H1 (cell line): ENCODE data around the gene FHL2. TPM values are rescaled to one million over a fixed set of nuclear protein-coding genes. Genes with fewer than 3 reads are reported as not detected.

Experiments used
- CTCF ChIA-PET: fragments of 300-600 bp; sonication (Branson Sonifier 250); formaldehyde crosslinking; loops from one replicate; lab custom pipeline; 2021; ENCODE audit not compliant: partially characterized antibody; lab: Charles Lee
- POLR2A ChIA-PET: fragments of 300-600 bp; sonication (Branson Sonifier 250); formaldehyde crosslinking; loops from one replicate; lab custom pipeline; 2021; ENCODE audit warnings: inconsistent platforms; ENCODE audit not compliant: partially characterized antibody; lab: Charles Lee
- DNase-seq, 2 experiments: peaks; one replicate each; pipeline versions ENCODE4 v3.0.0 to v3.0.0-alpha.2; 2010 to 2022; ENCODE audit warnings: low spot score in 2 of 2, low read depth in 1 of 2, mixed read lengths in 1 of 2
- FAIRE-seq: peaks from 2 replicates; lab custom pipeline; 2011; peaks lifted over from hg19 to GRCh38; lab: Jason Lieb, UNC
- H2AFZ ChIP-seq: 2 replicates; pipeline ENCODE4 v1.8.1; 2012; ENCODE audit warnings: low read length, inconsistent platforms
- H2AK5ac ChIP-seq: 2 replicates; pipeline ENCODE4 v1.6.1; 2013; ENCODE audit warnings: low read depth, low read length
- H2BK120ac ChIP-seq: replicated peaks from 2 replicates; pipeline ENCODE3; 2013; ENCODE audit warnings: low read depth, low read length, inconsistent platforms
- H2BK12ac ChIP-seq: 2 replicates; pipeline ENCODE4 v1.6.1; 2013; ENCODE audit warnings: low read depth, low read length
- H2BK15ac ChIP-seq: 2 replicates; pipeline ENCODE4 v1.6.1; 2013; ENCODE audit warnings: low read length
- H2BK20ac ChIP-seq: 2 replicates; pipeline ENCODE4 v1.6.1; 2013; ENCODE audit warnings: low read length
- H2BK5ac ChIP-seq: 2 replicates; pipeline ENCODE4 v1.6.1; 2013; ENCODE audit warnings: low read depth, low read length
- H3K14ac ChIP-seq: 2 replicates; pipeline ENCODE4 v1.6.1; 2013; ENCODE audit warnings: inconsistent platforms; ENCODE audit not compliant: insufficient read length
- H3K18ac ChIP-seq: 2 replicates; pipeline ENCODE4 v1.6.1; 2013; ENCODE audit warnings: low read length; ENCODE audit errors: extremely low read depth
- H3K23ac ChIP-seq: 2 replicates; pipeline ENCODE4 v1.6.1; 2013; ENCODE audit warnings: inconsistent platforms; ENCODE audit not compliant: insufficient read length
- H3K23me2 ChIP-seq: 2 replicates; pipeline ENCODE4 v1.6.1; 2013; ENCODE audit warnings: low read depth, low read length
- H3K27ac ChIP-seq: 2 replicates; pipeline ENCODE4 v1.6.1; 2011; ENCODE audit warnings: low read depth, low read length, inconsistent platforms
- H3K27me3 ChIP-seq, 4 experiments: replicated peaks in 1 of 4; 1 replicate in 1 of 4; 2 replicates in 3 of 4; pipeline versions ENCODE4 v1.6.1 to v1.8.1; 2011 to 2013; ENCODE audit warnings: low read length in 3 of 4, mild to moderate bottlenecking in 3 of 4, inconsistent platforms in 2 of 4, mixed read lengths in 2 of 4, moderate library complexity in 1 of 4; ENCODE audit not compliant: control insufficient read depth in 3 of 4, insufficient read depth in 3 of 4; ENCODE audit errors: extremely low read depth in 1 of 4
- H3K36me3 ChIP-seq, 4 experiments: 2 replicates each; pipeline versions ENCODE4 v1.6.1 to v1.8.1; 2011 to 2013; ENCODE audit warnings: mild to moderate bottlenecking in 4 of 4, low read length in 3 of 4, moderate library complexity in 2 of 4, control low read depth in 1 of 4, inconsistent platforms in 1 of 4; ENCODE audit not compliant: insufficient read depth in 4 of 4, control insufficient read depth in 2 of 4
- H3K4ac ChIP-seq: replicated peaks from 2 replicates; pipeline ENCODE3; 2013; ENCODE audit warnings: low read length, low read depth, mixed read lengths, inconsistent platforms; ENCODE audit not compliant: insufficient read length
- H3K4me1 ChIP-seq, 4 experiments: replicated peaks in 1 of 4; 1 replicate in 1 of 4; 2 replicates in 3 of 4; pipeline versions ENCODE4 v1.6.1 to v1.8.1; 2011 to 2013; ENCODE audit warnings: low read length in 3 of 4, inconsistent platforms in 2 of 4, mixed read lengths in 1 of 4; ENCODE audit not compliant: insufficient read depth in 4 of 4, control insufficient read depth in 3 of 4
- H3K4me2 ChIP-seq, 2 experiments: 2 replicates each; pipeline versions ENCODE4 v1.6.1 to v1.8.1; 2011 to 2013; ENCODE audit warnings: low read depth in 2 of 2, low read length in 2 of 2, control low read depth in 1 of 2, inconsistent platforms in 1 of 2, mild to moderate bottlenecking in 1 of 2; ENCODE audit not compliant: insufficient read depth in 1 of 2
- H3K4me3 ChIP-seq, 4 experiments: fragments of 200-600, 300-600 bp in 1 of 4; sonication (generic), shearing (Covaris generic), sonication (Bioruptor Twin) in 1 of 4; 2 replicates each; pipeline versions ENCODE4 v1.5.1 to v1.8.1; 2011 to 2016; ENCODE audit warnings: low read length in 4 of 4, low read depth in 3 of 4, control low read depth in 2 of 4, inconsistent platforms in 2 of 4, mild to moderate bottlenecking in 2 of 4, mixed read lengths in 1 of 4, moderate library complexity in 1 of 4; ENCODE audit not compliant: insufficient read depth in 2 of 4; ENCODE audit errors: extremely low read depth in 1 of 4
- H3K56ac ChIP-seq: replicated peaks from 2 replicates; pipeline ENCODE3; 2013; ENCODE audit warnings: low read depth, mild to moderate bottlenecking, mixed read lengths, low read length, inconsistent platforms; ENCODE audit not compliant: insufficient read length
- H3K79me1 ChIP-seq: 2 replicates; pipeline ENCODE4 v1.6.1; 2013; ENCODE audit warnings: low read depth, low read length, control low read depth
- H3K79me2 ChIP-seq, 2 experiments: 2 replicates each; pipeline versions ENCODE4 v1.6.1 to v1.8.1; 2012 to 2013; ENCODE audit warnings: low read length in 2 of 2, mild to moderate bottlenecking in 2 of 2, inconsistent platforms in 1 of 2; ENCODE audit not compliant: insufficient read depth in 2 of 2, control insufficient read depth in 1 of 2
- H3K9ac ChIP-seq, 4 experiments: replicated peaks in 1 of 4; 1 replicate in 1 of 4; 2 replicates in 3 of 4; pipeline versions ENCODE4 v1.6.1 to v1.8.1; 2011 to 2013; ENCODE audit warnings: low read depth in 3 of 4, low read length in 3 of 4, control low read depth in 2 of 4, mild to moderate bottlenecking in 2 of 4, moderate library complexity in 2 of 4, inconsistent platforms in 1 of 4; ENCODE audit errors: extremely low read depth in 1 of 4
- H3K9me3 ChIP-seq, 2 experiments: 2 replicates each; pipeline versions ENCODE4 v1.6.1 to v1.8.1; 2012 to 2013; ENCODE audit warnings: mild to moderate bottlenecking in 2 of 2, moderate library complexity in 2 of 2, control low read depth in 1 of 2, inconsistent platforms in 1 of 2, low read depth in 1 of 2, low read length in 1 of 2, mixed read lengths in 1 of 2; ENCODE audit not compliant: insufficient read depth in 2 of 2
- H4K20me1 ChIP-seq, 2 experiments: replicated peaks in 1 of 2; 2 replicates each; pipeline versions ENCODE3 to v1.8.1; 2011 to 2013; ENCODE audit warnings: inconsistent platforms in 2 of 2, low read length in 2 of 2, mild to moderate bottlenecking in 1 of 2; ENCODE audit not compliant: insufficient read depth in 2 of 2, control insufficient read depth in 1 of 2
- H4K5ac ChIP-seq: 2 replicates; pipeline ENCODE4 v1.6.1; 2013; ENCODE audit warnings: low read length, low read depth, mixed read lengths, inconsistent platforms; ENCODE audit not compliant: insufficient read length
- H4K8ac ChIP-seq: 2 replicates; pipeline ENCODE4 v1.8.0; 2013; ENCODE audit warnings: mild to moderate bottlenecking, moderate library complexity, low read length, inconsistent platforms; ENCODE audit not compliant: insufficient read depth; ENCODE audit errors: extremely low read depth
- H4K91ac ChIP-seq: replicated peaks from 2 replicates; pipeline ENCODE3; 2013; ENCODE audit warnings: low read length, mixed read lengths, inconsistent platforms; ENCODE audit not compliant: insufficient read length
- BCL11A ChIP-seq, 2 experiments: IDR thresholded peaks; one replicate each; pipeline ENCODE4 v1.6.1; 2011; ENCODE audit warnings: low read depth in 2 of 2, low read length in 2 of 2, mild to moderate bottlenecking in 2 of 2
- FOSL1 ChIP-seq: IDR thresholded peaks from 2 replicates; pipeline ENCODE4 v1.6.1; 2011; ENCODE audit warnings: mild to moderate bottlenecking, low read depth, low read length, moderate library complexity; ENCODE audit not compliant: insufficient read depth
- KDM4A ChIP-seq: IDR thresholded peaks from one replicate; pipeline ENCODE4 v1.7.1; 2012; ENCODE audit warnings: low read depth, mild to moderate bottlenecking, moderate library complexity, low read length, inconsistent platforms; ENCODE audit not compliant: severe bottlenecking
- POLR2AphosphoS5 ChIP-seq: IDR thresholded peaks from 2 replicates; pipeline ENCODE4 v1.6.1; 2011; ENCODE audit warnings: low read depth, low read length
- POU5F1 ChIP-seq: IDR thresholded peaks from 2 replicates; pipeline ENCODE4 v1.6.1; 2011; ENCODE audit warnings: low read depth, mild to moderate bottlenecking, low read length, moderate library complexity
- RXRA ChIP-seq: IDR thresholded peaks from 2 replicates; pipeline ENCODE4 v1.6.1; 2011; ENCODE audit warnings: low read depth, mild to moderate bottlenecking, low read length, moderate library complexity; ENCODE audit not compliant: insufficient read depth
- SP2 ChIP-seq: IDR thresholded peaks from 2 replicates; pipeline ENCODE4 v1.6.1; 2012; ENCODE audit warnings: mild to moderate bottlenecking, low read length, inconsistent platforms
- TAF1 ChIP-seq: IDR thresholded peaks from 2 replicates; pipeline ENCODE4 v1.6.1; 2011; ENCODE audit warnings: mild to moderate bottlenecking, low read depth, low read length
- TAF7 ChIP-seq: optimal IDR thresholded peaks from 2 replicates; pipeline ENCODE3; 2011; ENCODE audit warnings: low read depth, mild to moderate bottlenecking, inconsistent platforms, low read length, moderate library complexity, borderline replicate concordance
- TCF12 ChIP-seq: IDR thresholded peaks from 2 replicates; pipeline ENCODE4 v1.6.1; 2011; ENCODE audit warnings: low read depth, mild to moderate bottlenecking, low read length
- WGBS, 2 experiments: shearing (Covaris generic) in 1 of 2; methylation state at CpG; one replicate each; pipeline versions ENCODE4 v1.1.6 to v1.1.7; 2013 to 2015; ENCODE audit warnings: low lambda C conversion rate in 2 of 2, mixed read lengths in 2 of 2, inconsistent platforms in 1 of 2, low coverage in 1 of 2, missing lambda C conversion rate in 1 of 2; ENCODE audit not compliant: insufficient replicate concordance in 2 of 2, insufficient coverage in 1 of 2, insufficient read length in 1 of 2; ENCODE audit errors: extremely low coverage in 1 of 2, missing lambda C conversion rate in 1 of 2; 5-methylcytosine and 5-hydroxymethylcytosine counted together
- polyA plus RNA-seq, 7 experiments: library from polyadenylated mRNA; depleted of rRNA in 3 of 7; stranded (reverse) in 5 of 7; unstranded in 2 of 7; fragments of >200 nt in 5 of 7; fragments of 200-250 nt in 2 of 7; gene quantifications; 1 replicate in 5 of 7; 2 replicates in 1 of 7; 4 replicates in 1 of 7; pipeline versions ENCODE4 v1.2.1 to v1.2.3, GENCODE V29; 2011 to 2013; ENCODE audit warnings: missing spikeins in 2 of 7, mixed read lengths in 2 of 7
- total RNA-seq: library from RNA; stranded (reverse); fragmentation: NEBNext Ultra II Directional; extraction: Animal tissue kit (Norgen Biotek cat#: 25700); gene quantifications from 2 replicates; pipeline ENCODE4 v1.2.1, GENCODE V29; 2021

FHL2 gene
- total and polyA plus RNA-seq, 2 of the 8 experiments (the other 6 are each of a cell fraction or from before 2014, with no cell fraction given), result 33.2 to 64.3 TPM

- Histone ChIP-seq H3K4me2 (no peak overlapping the region), H4K5ac (no peak overlapping the region), H2AK5ac (no peak overlapping the region), H2AFZ (no peak overlapping the region), H2BK15ac (no peak overlapping the region), H3K56ac (no peak overlapping the region), H3K4me1 (peaks cover 0 to 10% (median 5%) of the 10 kb centered on the region in 4 experiments; a peak in 3 of 7 replicates), H2BK20ac (no peak overlapping the region), H3K18ac (no peak overlapping the region), H3K79me2 (peaks cover 6 to 80% of the 10 kb centered on the region in 2 experiments; a peak in 3 of 4 replicates), H3K9ac (no peak overlapping the region), H3K4ac (no peak overlapping the region), H3K23ac (no peak overlapping the region), H4K20me1 (peaks cover 0 to 7% of the 10 kb centered on the region in 2 experiments), H4K91ac (no peak overlapping the region), H3K36me3 (no peaks in the 10 kb centered on the region), H3K9me3 (no peaks in the 10 kb centered on the region), H2BK120ac (no peak overlapping the region), H3K14ac (no peak overlapping the region), H3K79me1 (peaks cover 19% of the 10 kb centered on the region), H3K27me3 (no peaks in the 10 kb centered on the region), H4K8ac (no peak overlapping the region), H2BK12ac (no peak overlapping the region), H2BK5ac (no peak overlapping the region), H3K27ac (no peak overlapping the region), H3K23me2 (no peaks in the 10 kb centered on the region), H3K4me3 (no peak overlapping the region)
- WGBS, 2 experiments, result 90% methylated on average over 3 of the region's 3 CpGs; no CpG with 5 or more reads in 1 of the 2 experiments
- ChIA-PET POLR2A (interaction anchor here (1.0 to 1.5 kb wide), 4 partner anchors 8 to 15 kb away, joined by 3 to 4 read pairs (median 3); partner anchors contain the start of genes C2orf49 and TGFBRAP1), CTCF (interaction anchor here (1.0 to 1.7 kb wide), 4 partner anchors 23 to 78 kb away, joined by 3 to 5 read pairs (median 4); no protein-coding TSS in a partner anchor)
- FAIRE-seq (no peak), DNase-seq (no peak)
- TF ChIP-seq KDM4A, result no peak
- TF ChIP-seq SP2, result no peak
- TF ChIP-seq TAF7, result no peak
- no peak for TF ChIP-seq POU5F1
- TF ChIP-seq RXRA, result no peak
- no peak for TF ChIP-seq BCL11A (IDR thresholded peaks at IDR 0.05; ENCODE audit: low read depth in 2 of 2, low read length in 2 of 2)
- TF ChIP-seq TAF1, result no peak
- no peak for TF ChIP-seq FOSL1
- no peak for TF ChIP-seq TCF12
- TF ChIP-seq POLR2AphosphoS5, result no peak
These were observed 76.8 kb downstream of the FHL2 start for GRCh38 chr2:105321875-105322646.
